ENCODE data around the gene MROH8. TPM values are rescaled to one million over a fixed set of nuclear protein-coding genes. Genes with fewer than 3 reads are reported as not detected.
"Not testable (repeated sequence)": the region's sequence is repeated elsewhere in the genome, so short reads cannot be mapped to it uniquely, and the experiment has no call there.

Gene MROH8
- total RNA-seq, 4 donors from 2014 or later: 1.4 to 5.0 (median 3.6) TPM

- TF ChIP-seq CTCF (IDR thresholded peaks at IDR 0.05): no peak
- no peak for DNase-seq (ENCODE audit: low spot score)
- ATAC-seq (ENCODE audit: low FRiP score): no peak
These were observed 32.1 kb downstream of the MROH8 start for GRCh38 chr20:37147250-37147649.

- no peak for ATAC-seq (ENCODE audit: low FRiP score)
These were observed 34.4 kb downstream of the MROH8 start for GRCh38 chr20:37144856-37145404.

GRCh38 chr20:37142708-37143107 is 36.6 kb downstream of the MROH8 start:
- no peak for TF ChIP-seq CTCF (IDR thresholded peaks at IDR 0.05)
- DNase-seq (ENCODE audit: low spot score): no peak
- ATAC-seq (ENCODE audit: low FRiP score): no peak

More at GRCh38 chr20:37144856-37145404, 34.4 kb downstream of the MROH8 start:
- no peak for DNase-seq (ENCODE audit: low spot score)
- no peak for TF ChIP-seq CTCF (IDR thresholded peaks at IDR 0.05)

- DNase-seq (ENCODE audit: low spot score) (no peak), ATAC-seq (ENCODE audit: low FRiP score) (no peak)
- TF ChIP-seq CTCF (IDR thresholded peaks at IDR 0.05): no peak
These were observed 41.8 kb downstream of the MROH8 start for GRCh38 chr20:37137547-37137946.

GRCh38 chr20:37133952-37134351 is 45.4 kb downstream of the MROH8 start:
- DNase-seq (ENCODE audit: low spot score) (no peak), ATAC-seq (ENCODE audit: low FRiP score) (no peak)
- TF ChIP-seq CTCF (IDR thresholded peaks at IDR 0.05): no peak

GRCh38 chr20:37131486-37131885 is 47.9 kb downstream of the MROH8 start:
- DNase-seq (ENCODE audit: low spot score) (no peak), ATAC-seq (ENCODE audit: low FRiP score) (no peak)
- no peak for TF ChIP-seq CTCF (IDR thresholded peaks at IDR 0.05)

- ATAC-seq (ENCODE audit: low FRiP score): no peak
- no peak for TF ChIP-seq CTCF (IDR thresholded peaks at IDR 0.05)
- no peak for DNase-seq (ENCODE audit: low spot score)
These were observed 50.5 kb downstream of the MROH8 start for GRCh38 chr20:37128803-37129202.

- not testable (repeated sequence) for ATAC-seq (ENCODE audit: low FRiP score); DNase-seq (ENCODE audit: low spot score)
These were observed 53.1 kb downstream of the MROH8 start for GRCh38 chr20:37126290-37126689.

Measured in omental fat pad (tissue), 4 donors.